ENCODE data around the gene SAMM50. TPM values are rescaled to one million over a fixed set of nuclear protein-coding genes. Genes with fewer than 3 reads are reported as not detected.
A peak's percentile ranks its signal among the peaks of the same experiment; 100 is the strongest.

SAMM50 gene
- total and polyA plus RNA-seq, 2 experiments from 2014 or later: 37.6 to 53.5 TPM

DNA sequence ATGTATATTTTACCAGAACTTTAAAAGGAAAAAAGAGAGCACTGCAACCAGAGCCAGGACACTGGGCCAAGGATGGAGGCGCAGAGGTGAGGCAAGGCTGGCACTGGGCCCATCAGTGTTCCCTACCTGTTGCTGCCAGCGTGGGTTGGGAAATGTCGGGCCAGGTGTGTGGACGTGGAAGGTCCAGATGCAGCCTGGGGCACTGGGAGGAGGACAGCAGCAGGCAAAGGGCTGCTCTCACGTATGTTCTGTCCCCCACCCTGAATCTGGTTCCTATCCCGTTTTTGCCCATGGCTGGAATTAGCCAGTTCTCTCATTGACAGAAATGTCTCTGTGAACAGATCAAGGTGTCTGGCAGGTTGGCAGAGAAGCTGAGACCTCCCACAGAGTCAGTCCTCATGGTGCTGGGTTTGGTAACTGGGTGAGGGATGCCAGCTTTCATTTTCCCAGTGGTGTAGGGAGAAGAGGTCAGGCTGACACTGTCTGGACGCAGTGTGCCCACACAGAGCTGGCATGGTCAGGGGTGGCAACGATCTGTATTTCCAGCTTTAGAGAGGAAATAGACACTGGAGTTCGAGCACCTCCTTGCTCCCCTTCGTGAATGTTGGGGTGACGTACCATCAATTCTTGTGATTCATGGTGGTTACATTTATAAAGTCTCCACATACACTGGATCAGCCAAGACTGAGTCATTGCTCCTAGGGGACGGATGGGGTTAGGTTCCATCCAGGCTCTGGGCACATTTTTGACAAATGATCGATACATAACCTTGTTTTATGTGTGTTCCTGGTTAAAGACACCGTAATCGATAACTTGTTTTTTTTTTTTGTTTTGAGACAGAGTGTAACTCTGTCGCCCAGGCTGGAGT, 35.9 kb upstream of the SAMM50 start:
- no peak overlapping the region for H3K4me3 ChIP-seq
- no peak overlapping the region for H3K27ac ChIP-seq
- H3K9me3 ChIP-seq (ENCODE audit: low read depth): no peaks in the 10 kb centered on the region
- H3K9me2 ChIP-seq (replicated peaks; ENCODE audit: insufficient read depth): no peaks in the 10 kb centered on the region
- H3K4me1 ChIP-seq (ENCODE audit: insufficient read depth): peaks cover 6% of the 10 kb centered on the region
- no peak for DNase-seq (ENCODE audit: low spot score)
- H2AFZ ChIP-seq: no peak overlapping the region
- TF ChIP-seq EZH2phosphoT487 (IDR thresholded peaks at IDR 0.05; ENCODE audit: low read depth, severe bottlenecking, unreplicated experiment) (no peak), EZH2 (IDR thresholded peaks at IDR 0.05; ENCODE audit: borderline replicate concordance) (no peak)
- no peak overlapping the region for H3K4me2 ChIP-seq
- H3K27me3 ChIP-seq: no peaks in the 10 kb centered on the region
- no peaks in the 10 kb centered on the region for H3K36me3 ChIP-seq (replicated peaks; ENCODE audit: insufficient read depth, low read depth)
- WGBS (ENCODE audit: low lambda C conversion rate, missing lambda C conversion rate): 84% methylated on average over 16 of the region's 16 CpGs
- no peaks in the 10 kb centered on the region for H3K79me2 ChIP-seq
- H4K20me1 ChIP-seq (ENCODE audit: insufficient read depth, poor library complexity, severe bottlenecking): no peaks in the 10 kb centered on the region

- DNase-seq (ENCODE audit: low spot score): no peak
- no peak overlapping the region for H3K4me2 ChIP-seq
- 78% methylated on average over 4 of the region's 4 CpGs for WGBS (ENCODE audit: low lambda C conversion rate, missing lambda C conversion rate)
- no peak for TF ChIP-seq EZH2phosphoT487 (IDR thresholded peaks at IDR 0.05; ENCODE audit: low read depth, severe bottlenecking, unreplicated experiment)
- TF ChIP-seq EZH2 (IDR thresholded peaks at IDR 0.05; ENCODE audit: borderline replicate concordance): no peak
- no peak for TF ChIP-seq CTCF (IDR thresholded peaks at IDR 0.05; ENCODE audit: poor library complexity)
- no peaks in the 10 kb centered on the region for H3K36me3 ChIP-seq (replicated peaks; ENCODE audit: insufficient read depth, low read depth)
- no peaks in the 10 kb centered on the region for H3K9me2 ChIP-seq (replicated peaks; ENCODE audit: insufficient read depth)
- H2AFZ ChIP-seq: no peak overlapping the region
- H3K79me2 ChIP-seq: no peaks in the 10 kb centered on the region
- no peaks in the 10 kb centered on the region for H3K27me3 ChIP-seq
- H4K20me1 ChIP-seq (ENCODE audit: insufficient read depth, poor library complexity, severe bottlenecking): no peaks in the 10 kb centered on the region
- H3K27ac ChIP-seq: no peak overlapping the region
- peaks cover 6% of the 10 kb centered on the region for H3K4me1 ChIP-seq (ENCODE audit: insufficient read depth)
- no peak overlapping the region for H3K4me3 ChIP-seq
- no peaks in the 10 kb centered on the region for H3K9me3 ChIP-seq (ENCODE audit: low read depth)
These were observed 33.9 kb upstream of the SAMM50 start for GRCh38 chr22:43921370-43921769.

GRCh38 chr22:43922123-43922522, 33.1 kb upstream of the SAMM50 start:
- no peaks in the 10 kb centered on the region for H4K20me1 ChIP-seq (ENCODE audit: insufficient read depth, poor library complexity, severe bottlenecking)
- H3K79me2 ChIP-seq: no peaks in the 10 kb centered on the region
- H3K4me2 ChIP-seq: no peak overlapping the region
- no peak overlapping the region for H3K27ac ChIP-seq
- H3K9me3 ChIP-seq (ENCODE audit: low read depth): no peaks in the 10 kb centered on the region
- H3K4me3 ChIP-seq: no peak overlapping the region
- H3K36me3 ChIP-seq (replicated peaks; ENCODE audit: insufficient read depth, low read depth): no peaks in the 10 kb centered on the region
- peaks cover 6% of the 10 kb centered on the region for H3K4me1 ChIP-seq (ENCODE audit: insufficient read depth)
- 77% methylated on average over 3 of the region's 3 CpGs for WGBS (ENCODE audit: low lambda C conversion rate, missing lambda C conversion rate)
- no peaks in the 10 kb centered on the region for H3K27me3 ChIP-seq
- DNase-seq (ENCODE audit: low spot score): no peak
- H2AFZ ChIP-seq: no peak overlapping the region
- TF ChIP-seq EZH2phosphoT487 (IDR thresholded peaks at IDR 0.05; ENCODE audit: low read depth, severe bottlenecking, unreplicated experiment): no peak
- TF ChIP-seq CTCF (IDR thresholded peaks at IDR 0.05; ENCODE audit: poor library complexity): no peak
- TF ChIP-seq EZH2 (IDR thresholded peaks at IDR 0.05; ENCODE audit: borderline replicate concordance): no peak
- no peaks in the 10 kb centered on the region for H3K9me2 ChIP-seq (replicated peaks; ENCODE audit: insufficient read depth)

DNA sequence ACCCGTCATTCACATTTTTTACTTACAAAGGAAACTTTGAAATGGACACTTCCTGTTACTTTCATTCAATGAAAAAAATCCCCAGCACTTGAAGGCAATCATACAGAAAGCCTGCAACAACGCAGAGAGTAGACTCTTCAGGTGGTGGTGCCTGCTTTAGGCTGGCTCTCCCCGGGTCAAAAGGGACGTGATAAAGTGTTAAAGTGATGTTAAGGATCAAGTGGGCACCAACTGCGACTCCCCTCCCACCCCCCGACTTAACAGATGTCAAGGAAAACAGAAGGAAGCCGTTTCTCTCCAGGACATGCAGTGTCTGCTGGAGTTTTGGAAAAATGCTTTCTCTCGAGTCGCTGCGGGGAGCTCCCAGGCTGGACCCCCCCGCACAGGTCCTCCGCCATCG, 32.1 kb upstream of the SAMM50 start:
- H3K4me3 ChIP-seq: peak overlapping the region; percentile 24
- H3K79me2 ChIP-seq: no peaks in the 10 kb centered on the region
- no peaks in the 10 kb centered on the region for H3K36me3 ChIP-seq (replicated peaks; ENCODE audit: insufficient read depth, low read depth)
- peak overlapping the region; percentile 87 for H2AFZ ChIP-seq
- no peak for TF ChIP-seq CTCF (IDR thresholded peaks at IDR 0.05; ENCODE audit: poor library complexity)
- no peak for TF ChIP-seq EZH2phosphoT487 (IDR thresholded peaks at IDR 0.05; ENCODE audit: low read depth, severe bottlenecking, unreplicated experiment)
- TF ChIP-seq EZH2 (IDR thresholded peaks at IDR 0.05; ENCODE audit: borderline replicate concordance): no peak
- 1% methylated on average over 11 of the region's 13 CpGs for WGBS (ENCODE audit: low lambda C conversion rate, missing lambda C conversion rate)
- no peaks in the 10 kb centered on the region for H3K9me3 ChIP-seq (ENCODE audit: low read depth)
- peaks cover 6% of the 10 kb centered on the region for H3K4me1 ChIP-seq (ENCODE audit: insufficient read depth)
- H4K20me1 ChIP-seq (ENCODE audit: insufficient read depth, poor library complexity, severe bottlenecking): no peaks in the 10 kb centered on the region
- no peak for DNase-seq (ENCODE audit: low spot score)
- H3K9me2 ChIP-seq (replicated peaks; ENCODE audit: insufficient read depth): no peaks in the 10 kb centered on the region
- H3K27me3 ChIP-seq: no peaks in the 10 kb centered on the region
- peak overlapping the region; percentile 70 for H3K27ac ChIP-seq
- peak overlapping the region; percentile 94 for H3K4me2 ChIP-seq

All from hepatocyte (in vitro differentiated cells).